ENCODE data around the gene FPR1. TPM values are rescaled to one million over a fixed set of nuclear protein-coding genes. Genes with fewer than 3 reads are reported as not detected.

Gene FPR1
- total RNA-seq, 3 donors from 2014 or later, result 3.6 to 14.5 TPM; not detected in 1

DNA sequence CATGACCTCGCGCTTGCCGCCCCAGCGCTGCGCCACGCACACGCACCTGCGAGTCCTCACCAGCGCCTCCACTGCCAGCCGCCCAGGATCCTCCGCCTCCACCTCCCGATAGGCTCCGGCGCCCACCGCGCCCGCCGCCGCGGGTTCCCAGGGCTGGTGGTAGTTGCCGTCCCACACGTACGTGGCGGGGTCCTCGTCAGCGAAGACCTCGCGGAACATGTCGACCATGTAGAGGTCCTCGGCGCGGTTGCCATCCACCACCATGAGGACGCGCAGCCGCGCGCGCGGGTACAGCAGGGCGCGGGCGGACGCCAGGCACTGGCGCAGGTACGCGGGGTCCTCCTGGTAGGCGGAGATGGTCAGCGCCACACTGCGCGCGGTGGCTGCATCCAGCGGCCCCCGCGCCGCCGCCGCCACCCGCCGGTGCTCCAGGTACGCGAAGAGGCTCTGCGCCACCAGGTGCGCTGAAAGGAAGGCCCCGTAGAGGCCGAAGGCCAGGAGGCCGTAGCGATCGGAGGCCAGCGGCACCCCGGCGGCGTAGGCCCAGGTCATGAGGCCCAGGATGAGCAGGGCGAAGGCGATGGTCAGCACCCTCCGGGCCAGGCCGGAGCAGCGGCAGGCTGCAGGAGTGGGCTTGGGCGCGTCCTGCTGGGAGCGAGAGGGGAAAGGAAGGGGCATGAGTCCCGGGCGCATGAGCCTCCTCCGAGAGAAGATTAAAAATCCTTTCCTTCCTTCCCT lies 32.3 kb downstream of the FPR1 start:
- no peaks in the 10 kb centered on the region for H3K36me3 ChIP-seq (ENCODE audit: low read depth)
- no peak for DNase-seq
- no peaks in the 10 kb centered on the region for H3K4me1 ChIP-seq (ENCODE audit: low read depth)
- no peaks in the 10 kb centered on the region for H3K9me3 ChIP-seq
- H3K4me3 ChIP-seq, result no peak overlapping the region
- TF ChIP-seq, protein P1, sequence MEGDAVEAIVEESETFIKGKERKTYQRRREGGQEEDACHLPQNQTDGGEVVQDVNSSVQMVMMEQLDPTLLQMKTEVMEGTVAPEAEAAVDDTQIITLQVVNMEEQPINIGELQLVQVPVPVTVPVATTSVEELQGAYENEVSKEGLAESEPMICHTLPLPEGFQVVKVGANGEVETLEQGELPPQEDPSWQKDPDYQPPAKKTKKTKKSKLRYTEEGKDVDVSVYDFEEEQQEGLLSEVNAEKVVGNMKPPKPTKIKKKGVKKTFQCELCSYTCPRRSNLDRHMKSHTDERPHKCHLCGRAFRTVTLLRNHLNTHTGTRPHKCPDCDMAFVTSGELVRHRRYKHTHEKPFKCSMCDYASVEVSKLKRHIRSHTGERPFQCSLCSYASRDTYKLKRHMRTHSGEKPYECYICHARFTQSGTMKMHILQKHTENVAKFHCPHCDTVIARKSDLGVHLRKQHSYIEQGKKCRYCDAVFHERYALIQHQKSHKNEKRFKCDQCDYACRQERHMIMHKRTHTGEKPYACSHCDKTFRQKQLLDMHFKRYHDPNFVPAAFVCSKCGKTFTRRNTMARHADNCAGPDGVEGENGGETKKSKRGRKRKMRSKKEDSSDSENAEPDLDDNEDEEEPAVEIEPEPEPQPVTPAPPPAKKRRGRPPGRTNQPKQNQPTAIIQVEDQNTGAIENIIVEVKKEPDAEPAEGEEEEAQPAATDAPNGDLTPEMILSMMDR (IDR thresholded peaks at IDR 0.05), result no peak
- ATAC-seq, result no peak
- intact Hi-C loops (cut with DNase I, micrococcal nuclease), result no loop called here

DNA sequence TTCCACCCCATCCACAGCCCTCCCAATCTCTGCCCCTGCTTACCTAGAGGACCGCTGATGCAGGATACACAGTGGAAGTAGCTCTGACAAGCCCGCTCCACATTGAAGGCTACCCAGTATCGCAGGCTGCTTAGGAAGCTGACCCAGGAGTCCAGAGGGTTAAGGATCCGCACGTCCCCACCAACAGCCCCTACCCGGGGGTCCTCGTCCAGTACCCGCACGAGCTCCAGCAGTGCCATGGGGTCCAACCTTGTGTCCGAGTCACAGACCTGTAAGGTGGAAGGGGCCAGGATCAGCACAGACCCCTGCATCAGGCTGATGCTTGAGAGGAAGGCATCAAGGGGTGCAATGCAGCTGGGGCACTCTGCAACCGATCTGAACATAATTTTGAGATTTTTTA lies 34.8 kb downstream of the FPR1 start:
- ATAC-seq, result no peak

DNA sequence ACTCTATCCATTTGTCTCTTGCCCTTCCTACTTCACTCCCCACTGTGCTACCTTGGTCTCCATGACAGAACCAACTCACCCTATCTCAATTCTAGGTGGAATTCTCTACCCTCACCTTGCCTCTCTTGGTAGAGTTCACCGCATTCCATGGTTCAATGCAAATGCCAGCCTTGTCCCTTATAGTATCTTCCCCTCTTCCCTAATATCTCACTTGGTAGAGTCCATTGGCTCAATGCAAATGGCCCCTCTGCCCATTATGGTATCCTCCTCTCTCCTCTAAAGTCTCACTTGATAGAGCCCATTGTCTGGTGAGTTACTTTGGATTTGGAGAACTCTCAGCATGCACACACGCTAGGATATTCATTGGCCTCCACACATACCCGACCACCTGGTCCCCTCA lies 35.8 kb downstream of the FPR1 start:
- ATAC-seq (no peak), DNase-seq (no peak)
- H3K4me1 ChIP-seq (ENCODE audit: low read depth), result no peaks in the 10 kb centered on the region
- TF ChIP-seq, protein P1 (IDR thresholded peaks at IDR 0.05), result no peak
- intact Hi-C loops (cut with DNase I, micrococcal nuclease), result no loop called here
- no peaks in the 10 kb centered on the region for H3K36me3 ChIP-seq (ENCODE audit: low read depth)
- H3K9me3 ChIP-seq, result no peaks in the 10 kb centered on the region
- no peak overlapping the region for H3K4me3 ChIP-seq

More for the DNA sequence above, 34.8 kb downstream of the FPR1 start:
- no peak overlapping the region for H3K4me3 ChIP-seq
- no peak for DNase-seq
- TF ChIP-seq, protein P1 (IDR thresholded peaks at IDR 0.05), result no peak
- no peaks in the 10 kb centered on the region for H3K4me1 ChIP-seq (ENCODE audit: low read depth)
- no peaks in the 10 kb centered on the region for H3K36me3 ChIP-seq (ENCODE audit: low read depth)
- no peaks in the 10 kb centered on the region for H3K9me3 ChIP-seq
- intact Hi-C loops (cut with DNase I, micrococcal nuclease), result no loop called here

DNA sequence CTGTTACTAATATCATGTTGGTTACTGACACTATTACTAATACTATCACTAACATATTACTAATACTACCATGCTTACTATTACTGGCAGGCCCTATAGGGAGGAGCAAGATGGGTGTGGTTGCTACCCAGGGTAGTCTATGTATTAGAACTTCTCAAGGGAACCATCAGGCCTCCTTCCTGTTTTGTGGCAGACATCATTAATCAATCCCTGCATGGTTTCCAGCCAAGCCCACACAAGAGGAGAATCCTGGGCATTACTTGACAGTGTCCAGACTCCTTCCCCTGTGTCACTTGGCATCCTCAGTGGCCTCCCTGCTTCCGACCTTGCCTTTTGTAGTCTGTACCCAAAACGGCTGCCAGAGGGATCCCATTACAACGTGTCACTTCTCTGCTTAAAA lies 36.8 kb downstream of the FPR1 start:
- no peak for ATAC-seq
- intact Hi-C loops (cut with DNase I, micrococcal nuclease), result no loop called here
- TF ChIP-seq, protein P1 (IDR thresholded peaks at IDR 0.05), result no peak
- no peaks in the 10 kb centered on the region for H3K4me1 ChIP-seq (ENCODE audit: low read depth)
- DNase-seq, result no peak
- no peak overlapping the region for H3K4me3 ChIP-seq
- no peaks in the 10 kb centered on the region for H3K36me3 ChIP-seq (ENCODE audit: low read depth)
- H3K9me3 ChIP-seq, result no peaks in the 10 kb centered on the region

DNA sequence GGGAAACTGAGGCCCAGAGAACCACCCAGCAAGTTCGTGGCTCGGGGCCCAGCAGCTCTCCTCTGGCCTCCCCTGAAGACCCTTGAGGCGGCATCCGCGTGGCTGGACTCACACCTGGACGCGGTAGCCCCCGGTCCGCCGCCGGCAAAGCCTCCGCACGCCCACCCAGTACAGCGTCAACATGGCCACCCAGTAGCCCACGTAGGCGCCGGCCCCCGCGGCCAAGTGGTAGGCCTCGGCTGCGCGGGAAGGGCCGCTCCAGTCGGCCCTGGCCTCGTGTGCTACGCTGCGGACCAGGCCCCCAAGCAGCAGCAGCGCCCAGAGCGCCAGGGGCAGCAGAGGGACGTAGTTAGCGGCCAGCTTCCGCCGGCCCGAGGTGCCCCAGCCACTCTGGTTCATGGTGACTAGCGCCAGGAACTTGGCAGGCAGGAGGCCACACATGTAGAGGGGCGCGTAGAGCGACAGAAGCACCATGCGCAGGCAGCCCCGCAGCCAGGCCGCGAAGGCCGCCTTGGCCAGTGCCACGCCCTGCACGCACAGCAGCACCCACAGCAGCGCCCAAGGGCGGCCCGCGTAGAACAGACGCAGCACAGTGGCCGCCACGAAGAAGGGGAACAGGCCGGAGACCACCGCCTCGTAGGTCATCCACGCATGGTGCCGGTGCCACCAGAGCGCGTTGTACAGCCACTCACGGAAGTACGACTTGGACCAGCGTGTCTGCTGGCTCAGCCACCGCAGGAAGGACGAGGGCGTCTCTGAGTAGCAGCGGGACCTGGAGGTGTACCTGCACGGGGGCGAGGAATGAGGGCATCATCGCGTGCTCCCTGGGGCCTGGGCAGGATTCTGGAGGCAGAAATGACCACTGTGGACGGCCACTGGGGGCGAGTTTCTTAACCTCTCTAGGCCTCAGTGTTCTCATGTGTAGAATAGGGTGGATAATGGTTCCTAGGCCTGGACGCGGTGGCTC lies 38.1 kb downstream of the FPR1 start:
- ATAC-seq, result no peak

More for the DNA sequence above, 38.1 kb downstream of the FPR1 start:
- TF ChIP-seq, protein P1 (IDR thresholded peaks at IDR 0.05), result no peak
- no peak for DNase-seq
- no peaks in the 10 kb centered on the region for H3K4me1 ChIP-seq (ENCODE audit: low read depth)
- no peaks in the 10 kb centered on the region for H3K9me3 ChIP-seq
- intact Hi-C loops (cut with DNase I, micrococcal nuclease), result no loop called here
- no peak overlapping the region for H3K4me3 ChIP-seq
- H3K36me3 ChIP-seq (ENCODE audit: low read depth), result no peaks in the 10 kb centered on the region
